Esophagus squamous epithelium (tissue), 5 donors: ENCODE results near the gene OTOF. TPM values are rescaled to one million over a fixed set of nuclear protein-coding genes. Genes with fewer than 3 reads are reported as not detected.

Experiments
- DNase-seq: peaks from one replicate; lab custom pipeline; 2025; lab: John Stamatoyannopoulos, UW
- H3K27ac ChIP-seq, 4 donors: fragments of 200-600 bp; sonication (generic); one replicate each; pipeline ENCODE4 v1.5.1; 2016 to 2019; ENCODE audit warnings: mild to moderate bottlenecking in 1 of 4
- H3K27me3 ChIP-seq, 4 donors: fragments of 200-600 bp; sonication (generic); 1 replicate in 3 of 4; 2 replicates in 1 of 4; pipeline versions ENCODE4 v1.5.1 to v1.6.0; 2017 to 2021; ENCODE audit warnings: antibody characterized with exemption in 1 of 4
- H3K36me3 ChIP-seq, 3 donors: fragments of 200-600 bp; sonication (generic); one replicate each; pipeline ENCODE4 v1.5.1; 2016 to 2019
- H3K4me1 ChIP-seq, 3 donors: fragments of 200-600 bp; sonication (generic); one replicate each; pipeline ENCODE4 v1.5.1; 2017 to 2019
- H3K4me3 ChIP-seq, 4 donors: fragments of 200-600 bp; sonication (generic); 1 replicate in 3 of 4; 2 replicates in 1 of 4; pipeline ENCODE4 v1.5.1; 2016 to 2019; ENCODE audit warnings: mild to moderate bottlenecking in 2 of 4, moderate library complexity in 1 of 4
- H3K9me3 ChIP-seq, 3 donors: fragments of 200-600 bp; sonication (generic); one replicate each; pipeline ENCODE4 v1.5.1; 2016 to 2019
- POLR2A ChIP-seq, 4 donors: fragments of 450-650 bp; IDR thresholded peaks; one replicate each; pipeline ENCODE4 v1.6.1; 2017; ENCODE audit warnings: antibody characterized with exemption in 4 of 4, mild to moderate bottlenecking in 4 of 4, moderate library complexity in 3 of 4
- whole genome bisulfite sequencing, 2 donors: methylation state at CpG; one replicate each; pipeline ENCODE4 v1.1.5; 2018; 5-methylcytosine and 5-hydroxymethylcytosine counted together
- intact Hi-C: fragments of 100-400 bp; cut with DNase I; formaldehyde crosslinking; loops from one replicate; pipeline ENCODE4 v1.15.0; 2022
- total RNA-seq, 4 donors: library from RNA; depleted of rRNA; stranded (reverse); fragments of >200 nt; gene quantifications; one replicate each; pipeline ENCODE4 v1.1.0, GENCODE V29; 2016
- TF ChIP-seq, protein P1 (sequence below), 6 experiments: fragments of 450-650 bp in 4 of 6; fragments of 200-600 bp in 2 of 6; sonication (generic) in 2 of 6; IDR thresholded peaks; one replicate each; pipeline ENCODE4 v1.5.1; 2016 to 2019; ENCODE audit warnings: antibody characterized with exemption in 6 of 6, mild to moderate bottlenecking in 4 of 6, moderate library complexity in 4 of 6
- donor health status: DM: yes; HTN: yes; CAD: no.

OTOF gene
- total RNA-seq, 4 donors from 2014 or later, result under 0.01 to 0.56 TPM; not detected in 2

GRCh38 chr2:26481706-26482105 is 3.8 kb upstream of the OTOF start:
- TF ChIP-seq, protein P1, sequence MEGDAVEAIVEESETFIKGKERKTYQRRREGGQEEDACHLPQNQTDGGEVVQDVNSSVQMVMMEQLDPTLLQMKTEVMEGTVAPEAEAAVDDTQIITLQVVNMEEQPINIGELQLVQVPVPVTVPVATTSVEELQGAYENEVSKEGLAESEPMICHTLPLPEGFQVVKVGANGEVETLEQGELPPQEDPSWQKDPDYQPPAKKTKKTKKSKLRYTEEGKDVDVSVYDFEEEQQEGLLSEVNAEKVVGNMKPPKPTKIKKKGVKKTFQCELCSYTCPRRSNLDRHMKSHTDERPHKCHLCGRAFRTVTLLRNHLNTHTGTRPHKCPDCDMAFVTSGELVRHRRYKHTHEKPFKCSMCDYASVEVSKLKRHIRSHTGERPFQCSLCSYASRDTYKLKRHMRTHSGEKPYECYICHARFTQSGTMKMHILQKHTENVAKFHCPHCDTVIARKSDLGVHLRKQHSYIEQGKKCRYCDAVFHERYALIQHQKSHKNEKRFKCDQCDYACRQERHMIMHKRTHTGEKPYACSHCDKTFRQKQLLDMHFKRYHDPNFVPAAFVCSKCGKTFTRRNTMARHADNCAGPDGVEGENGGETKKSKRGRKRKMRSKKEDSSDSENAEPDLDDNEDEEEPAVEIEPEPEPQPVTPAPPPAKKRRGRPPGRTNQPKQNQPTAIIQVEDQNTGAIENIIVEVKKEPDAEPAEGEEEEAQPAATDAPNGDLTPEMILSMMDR (IDR thresholded peaks at IDR 0.05), result no peak
- TF ChIP-seq POLR2A (IDR thresholded peaks at IDR 0.05), result no peak
- H3K27me3 ChIP-seq, result peaks cover 0 to 5% (median 0%) of the 10 kb centered on the region in 4 donors
- H3K36me3 ChIP-seq, result no peaks in the 10 kb centered on the region
- H3K27ac ChIP-seq, result no peak overlapping the region
- 79 to 98% methylated on average over 3 of the region's 3 CpGs for WGBS, 2 donors
- intact Hi-C loops, result no loop called here
- H3K9me3 ChIP-seq, result no peaks in the 10 kb centered on the region
- H3K4me1 ChIP-seq, result peaks cover 0 to 10% (median 0%) of the 10 kb centered on the region in 3 donors
- DNase-seq, result no peak
- H3K4me3 ChIP-seq, result no peak overlapping the region

GRCh38 chr2:26480566-26481423 is 2.9 kb upstream of the OTOF start:
- Histone ChIP-seq H3K4me3 (no peak overlapping the region), H3K27me3 (peaks cover 0 to 5% (median 0%) of the 10 kb centered on the region in 4 donors), H3K27ac (no peak overlapping the region), H3K4me1 (peaks cover 0 to 10% (median 0%) of the 10 kb centered on the region in 3 donors), H3K36me3 (no peaks in the 10 kb centered on the region), H3K9me3 (no peaks in the 10 kb centered on the region)
- no peak for DNase-seq
- intact Hi-C loops, result no loop called here
- TF ChIP-seq, protein P1 (IDR thresholded peaks at IDR 0.05), result no peak
- no peak for TF ChIP-seq POLR2A (IDR thresholded peaks at IDR 0.05)
- 69 to 75% methylated on average over 8 of the region's 18 CpGs for WGBS, 2 donors

DNA sequence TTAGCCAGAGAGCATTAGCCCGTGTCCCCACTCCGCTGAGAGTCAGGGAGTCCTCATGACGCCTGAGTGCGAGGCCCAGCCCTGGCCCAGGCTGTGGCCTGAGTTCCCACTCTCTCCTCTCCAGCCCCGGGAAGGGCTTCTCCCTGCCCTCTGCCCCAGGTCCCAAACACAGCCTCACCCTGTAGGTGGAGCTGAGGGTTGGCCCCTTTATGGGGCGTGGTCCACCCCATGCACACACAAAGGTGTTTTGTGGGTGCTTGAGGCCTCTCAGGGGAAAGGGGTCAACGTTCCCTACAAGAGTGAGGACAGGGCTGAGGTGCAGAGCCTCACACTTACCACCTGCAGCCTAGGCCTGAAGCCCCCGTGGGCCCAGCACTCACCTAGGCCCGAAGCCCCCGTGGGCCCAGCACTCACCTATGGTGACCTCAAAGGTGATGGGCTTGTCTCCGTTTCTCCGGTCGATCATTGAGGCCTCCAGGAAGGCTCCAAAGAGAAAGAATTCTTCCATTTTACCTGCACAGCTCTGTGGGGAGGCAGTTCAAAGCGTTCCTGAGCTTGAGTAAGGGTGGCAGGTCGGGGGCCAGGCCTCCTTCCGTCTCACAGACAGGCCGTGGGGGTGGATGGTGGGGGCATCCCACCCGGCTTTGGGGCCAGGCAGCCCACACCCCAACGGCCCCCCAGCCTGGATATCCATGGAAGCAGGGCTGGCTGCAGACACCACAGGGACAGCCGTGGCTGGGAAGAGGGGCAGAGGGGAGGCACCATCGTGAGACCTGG is 2.1 kb upstream of the OTOF start:
- Histone ChIP-seq H3K27ac (no peak overlapping the region), H3K36me3 (no peaks in the 10 kb centered on the region), H3K4me1 (peaks cover 0 to 10% (median 0%) of the 10 kb centered on the region in 3 donors), H3K9me3 (no peaks in the 10 kb centered on the region), H3K27me3 (peaks cover 0 to 3% (median 0%) of the 10 kb centered on the region in 4 donors), H3K4me3 (no peak overlapping the region)
- 68 to 82% methylated on average over 5 to 14 of the region's 21 CpGs for WGBS, 2 donors
- TF ChIP-seq, protein P1 (IDR thresholded peaks at IDR 0.05), result no peak
- no peak for TF ChIP-seq POLR2A (IDR thresholded peaks at IDR 0.05)
- no peak for DNase-seq
- intact Hi-C loops, result no loop called here

- no peaks in the 10 kb centered on the region for H3K36me3 ChIP-seq
- intact Hi-C loops, result no loop called here
- TF ChIP-seq POLR2A (IDR thresholded peaks at IDR 0.05), result no peak
- TF ChIP-seq, protein P1 (IDR thresholded peaks at IDR 0.05), result no peak
- no peaks in the 10 kb centered on the region for H3K27me3 ChIP-seq
- H3K4me3 ChIP-seq, result no peak overlapping the region
- H3K27ac ChIP-seq, result no peak overlapping the region
- H3K4me1 ChIP-seq, result peaks cover 0 to 10% (median 0%) of the 10 kb centered on the region in 3 donors
- WGBS, 2 donors, result 80 to 89% methylated on average over 3 to 11 of the region's 25 CpGs
- DNase-seq, result no peak
- no peaks in the 10 kb centered on the region for H3K9me3 ChIP-seq
These were observed 1.3 kb upstream of the OTOF start for GRCh38 chr2:26479131-26479788.
